ENCODE results near the gene TSPAN19. TPM values are rescaled to one million over a fixed set of nuclear protein-coding genes. Genes with fewer than 3 reads are reported as not detected.
A peak's percentile ranks its signal among the peaks of the same experiment; 100 is the strongest.

TSPAN19 gene
- total RNA-seq, 6 experiments from 2014 or later, result not detected

- DNase-seq (peak in 2 of 3 donors; percentile 10 to 37), ATAC-seq (no peak)
- Histone ChIP-seq H3K9me3 (no peaks in the 10 kb centered on the region), H3K4me3 (no peak overlapping the region), H3K27ac (no peak overlapping the region), H3K4me1 (no peaks in the 10 kb centered on the region), H3K27me3 (no peaks in the 10 kb centered on the region), H3K36me3 (no peaks in the 10 kb centered on the region)
- 60% methylated on average over 2 of the region's 3 CpGs for WGBS (ENCODE audit: insufficient coverage, low coverage, low lambda C conversion rate, missing lambda C conversion rate)
- intact Hi-C loops (cut with DNase I), result no loop called here
- TF ChIP-seq POLR2A (IDR thresholded peaks at IDR 0.05), result no peak
- no peak for TF ChIP-seq CTCF (IDR thresholded peaks at IDR 0.05)
Observed at GRCh38 chr12:84976133-84976532, 59.9 kb downstream of the TSPAN19 start.

- H3K27ac ChIP-seq, result no peak overlapping the region
- ATAC-seq (no peak), DNase-seq (no peak)
- intact Hi-C loops (cut with DNase I), result no loop called here
- no peak overlapping the region for H3K4me3 ChIP-seq
- no peaks in the 10 kb centered on the region for H3K36me3 ChIP-seq
- TF ChIP-seq CTCF (IDR thresholded peaks at IDR 0.05) (no peak), POLR2A (IDR thresholded peaks at IDR 0.05) (no peak)
- WGBS (ENCODE audit: insufficient coverage, low coverage, low lambda C conversion rate, missing lambda C conversion rate), result 60% methylated on average over 1 of the region's 2 CpGs
- no peaks in the 10 kb centered on the region for H3K27me3 ChIP-seq
- no peaks in the 10 kb centered on the region for H3K9me3 ChIP-seq
- no peaks in the 10 kb centered on the region for H3K4me1 ChIP-seq
Observed at GRCh38 chr12:84974155-84974815, 61.8 kb downstream of the TSPAN19 start.

- intact Hi-C loops (cut with DNase I), result no loop called here
- Histone ChIP-seq H3K4me3 (no peak overlapping the region), H3K9me3 (no peaks in the 10 kb centered on the region), H3K4me1 (no peaks in the 10 kb centered on the region), H3K27me3 (no peaks in the 10 kb centered on the region), H3K27ac (no peak overlapping the region), H3K36me3 (no peaks in the 10 kb centered on the region)
- ATAC-seq (no peak), DNase-seq (no peak)
- TF ChIP-seq POLR2A (IDR thresholded peaks at IDR 0.05), result no peak
- TF ChIP-seq CTCF (IDR thresholded peaks at IDR 0.05), result no peak
Observed at GRCh38 chr12:84973026-84973425, 63.1 kb downstream of the TSPAN19 start.

GRCh38 chr12:84969226-84969625, 66.9 kb downstream of the TSPAN19 start:
- intact Hi-C loops (cut with DNase I), result no loop called here
- no peak for ATAC-seq
- H3K36me3 ChIP-seq, result no peaks in the 10 kb centered on the region
- H3K27me3 ChIP-seq, result no peaks in the 10 kb centered on the region
- DNase-seq, result no peak
- H3K4me1 ChIP-seq, result no peaks in the 10 kb centered on the region
- 56% methylated on average over 3 of the region's 3 CpGs for WGBS (ENCODE audit: insufficient coverage, low coverage, low lambda C conversion rate, missing lambda C conversion rate)
- H3K27ac ChIP-seq, result no peak overlapping the region
- no peaks in the 10 kb centered on the region for H3K9me3 ChIP-seq
- TF ChIP-seq POLR2A (IDR thresholded peaks at IDR 0.05), result no peak
- no peak for TF ChIP-seq CTCF (IDR thresholded peaks at IDR 0.05)
- no peak overlapping the region for H3K4me3 ChIP-seq

Other genes with a start within 250 kb of the TSPAN19 start
- not detected for gene SLC6A15, start 123.5 kb downstream of the TSPAN19 start, total RNA-seq
- gene LRRIQ1, start 74 bp upstream of the TSPAN19 start, total RNA-seq, result under 1 TPM in 2 of 6 experiments, not detected in 4; 0.04 to 0.23 TPM
- not detected for gene ALX1, start 243.9 kb upstream of the TSPAN19 start, total RNA-seq

All from right lobe of liver (tissue), 6 donors.